Effector memory CD4-positive, alpha-beta T cell (primary cell): ENCODE results near the gene TEX2.

Experiments used
- DNase-seq, 3 donors: peaks; one replicate each; pipeline ENCODE4 v3.0.0-alpha.2; 2020
- H3K27ac ChIP-seq: 2 replicates; pipeline ENCODE4 v1.7.0; 2013; ENCODE audit warnings: mild to moderate bottlenecking, low read length, moderate library complexity; ENCODE audit not compliant: insufficient read depth, poor library complexity, severe bottlenecking
- H3K27me3 ChIP-seq: replicated peaks from 2 replicates; pipeline ENCODE4 v1.7.0; 2013; ENCODE audit warnings: mild to moderate bottlenecking, low read length; ENCODE audit not compliant: insufficient read depth, control insufficient read depth, poor library complexity, severe bottlenecking
- H3K36me3 ChIP-seq: 2 replicates; pipeline ENCODE4 v1.7.0; 2013; ENCODE audit warnings: mild to moderate bottlenecking, low read length, moderate library complexity; ENCODE audit not compliant: control insufficient read depth, insufficient read depth
- H3K4me1 ChIP-seq: 2 replicates; pipeline ENCODE4 v1.7.0; 2013; ENCODE audit warnings: low read length, mild to moderate bottlenecking; ENCODE audit not compliant: control insufficient read depth, insufficient read depth, poor library complexity, severe bottlenecking
- H3K4me3 ChIP-seq: 2 replicates; pipeline ENCODE4 v1.7.0; 2013; ENCODE audit warnings: low read length, low read depth, mild to moderate bottlenecking; ENCODE audit not compliant: insufficient read depth, poor library complexity, severe bottlenecking
- H3K9me3 ChIP-seq: 2 replicates; pipeline ENCODE4 v1.7.0; 2013; ENCODE audit warnings: mild to moderate bottlenecking, low read length, moderate library complexity; ENCODE audit not compliant: control insufficient read depth

The TEX2 gene

GRCh38 chr17:64154717-64155116 is 108.3 kb downstream of the TEX2 start:
- Histone ChIP-seq H3K4me3 (no peak overlapping the region), H3K4me1 (no peaks in the 10 kb centered on the region), H3K27ac (no peak overlapping the region), H3K9me3 (no peaks in the 10 kb centered on the region), H3K27me3 (no peaks in the 10 kb centered on the region), H3K36me3 (peaks cover 10% of the 10 kb centered on the region)
- DNase-seq, result no peak

- Histone ChIP-seq H3K27me3 (no peaks in the 10 kb centered on the region), H3K36me3 (peaks cover 10% of the 10 kb centered on the region), H3K9me3 (no peaks in the 10 kb centered on the region), H3K4me1 (no peaks in the 10 kb centered on the region), H3K4me3 (no peak overlapping the region), H3K27ac (no peak overlapping the region)
- no peak for DNase-seq
Observed at GRCh38 chr17:64154313-64154695, 108.8 kb downstream of the TEX2 start.

GRCh38 chr17:64153565-64154312 is 109.3 kb downstream of the TEX2 start:
- Histone ChIP-seq H3K4me3 (no peak overlapping the region), H3K4me1 (no peaks in the 10 kb centered on the region), H3K36me3 (peaks cover 11% of the 10 kb centered on the region), H3K27ac (no peak overlapping the region), H3K27me3 (no peaks in the 10 kb centered on the region), H3K9me3 (no peaks in the 10 kb centered on the region)
- DNase-seq, result no peak

- H3K9me3 ChIP-seq, result no peaks in the 10 kb centered on the region
- peaks cover 16% of the 10 kb centered on the region for H3K36me3 ChIP-seq
Observed at GRCh38 chr17:64152428-64153125, 110.5 kb downstream of the TEX2 start.

GRCh38 chr17:64151016-64151368 is 112.1 kb downstream of the TEX2 start:
- DNase-seq, result no peak
- Histone ChIP-seq H3K4me3 (no peak overlapping the region), H3K27ac (no peak overlapping the region), H3K9me3 (no peaks in the 10 kb centered on the region), H3K36me3 (peaks cover 16% of the 10 kb centered on the region), H3K4me1 (peaks cover 12% of the 10 kb centered on the region), H3K27me3 (no peaks in the 10 kb centered on the region)

More at GRCh38 chr17:64152428-64153125, 110.5 kb downstream of the TEX2 start:
- Histone ChIP-seq H3K27ac (no peak overlapping the region), H3K4me3 (no peak overlapping the region), H3K27me3 (no peaks in the 10 kb centered on the region), H3K4me1 (no peaks in the 10 kb centered on the region)
- DNase-seq, result no peak

GRCh38 chr17:64150237-64151015 is 112.6 kb downstream of the TEX2 start:
- no peaks in the 10 kb centered on the region for H3K27me3 ChIP-seq
- no peak for DNase-seq
- no peak overlapping the region for H3K27ac ChIP-seq
- H3K4me3 ChIP-seq, result no peak overlapping the region
- H3K4me1 ChIP-seq, result peaks cover 12% of the 10 kb centered on the region
- no peaks in the 10 kb centered on the region for H3K9me3 ChIP-seq
- H3K36me3 ChIP-seq, result peaks cover 16% of the 10 kb centered on the region

- DNase-seq, result no peak
- Histone ChIP-seq H3K36me3 (peaks cover 11% of the 10 kb centered on the region), H3K9me3 (no peaks in the 10 kb centered on the region), H3K27ac (no peak overlapping the region), H3K4me3 (no peak overlapping the region), H3K4me1 (peaks cover 12% of the 10 kb centered on the region), H3K27me3 (no peaks in the 10 kb centered on the region)
Observed at GRCh38 chr17:64149196-64149595, 113.9 kb downstream of the TEX2 start.

- H3K4me3 ChIP-seq, result no peak overlapping the region
- peaks cover 12% of the 10 kb centered on the region for H3K4me1 ChIP-seq
- DNase-seq, result no peak
- no peaks in the 10 kb centered on the region for H3K9me3 ChIP-seq
- peaks cover 7% of the 10 kb centered on the region for H3K36me3 ChIP-seq
- H3K27ac ChIP-seq, result no peak overlapping the region
- no peaks in the 10 kb centered on the region for H3K27me3 ChIP-seq
Observed at GRCh38 chr17:64148699-64149098, 114.4 kb downstream of the TEX2 start.

- Histone ChIP-seq H3K27me3 (no peaks in the 10 kb centered on the region), H3K9me3 (no peaks in the 10 kb centered on the region), H3K4me1 (peaks cover 12% of the 10 kb centered on the region), H3K36me3 (peaks cover 6% of the 10 kb centered on the region), H3K4me3 (no peak overlapping the region), H3K27ac (no peak overlapping the region)
- no peak for DNase-seq
Observed at GRCh38 chr17:64148017-64148631, 114.9 kb downstream of the TEX2 start.
